Effector CD8-positive, alpha-beta T cell (primary cell): Measurements from ENCODE around the gene WIZ.
"Not testable (repeated sequence)": the region's sequence is repeated elsewhere in the genome, so short reads cannot be mapped to it uniquely, and the experiment has no call there.

Experiments used
- DNase-seq: peaks from one replicate; lab custom pipeline; 2025; lab: John Stamatoyannopoulos, UW

Gene WIZ

DNA sequence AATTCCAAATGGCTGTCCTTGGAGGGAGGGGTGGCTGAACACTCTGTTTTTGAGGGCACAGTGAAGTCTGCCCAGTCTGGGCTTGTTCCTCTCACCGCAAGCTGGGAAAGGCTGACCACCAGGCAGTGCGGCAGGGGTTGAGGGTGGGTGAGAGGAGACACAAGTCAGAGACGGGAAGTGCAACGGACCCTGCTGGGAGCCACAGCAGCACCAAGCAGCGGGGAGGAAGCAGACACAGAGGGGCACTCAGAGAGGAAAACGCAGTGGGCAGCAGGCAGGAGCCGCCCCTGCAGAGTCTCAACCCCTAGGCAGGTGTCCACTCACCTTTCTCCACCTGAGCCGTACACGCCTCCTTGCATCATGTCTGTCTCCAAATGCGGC is 46.6 kb downstream of the WIZ start:
- no peak for DNase-seq

DNA sequence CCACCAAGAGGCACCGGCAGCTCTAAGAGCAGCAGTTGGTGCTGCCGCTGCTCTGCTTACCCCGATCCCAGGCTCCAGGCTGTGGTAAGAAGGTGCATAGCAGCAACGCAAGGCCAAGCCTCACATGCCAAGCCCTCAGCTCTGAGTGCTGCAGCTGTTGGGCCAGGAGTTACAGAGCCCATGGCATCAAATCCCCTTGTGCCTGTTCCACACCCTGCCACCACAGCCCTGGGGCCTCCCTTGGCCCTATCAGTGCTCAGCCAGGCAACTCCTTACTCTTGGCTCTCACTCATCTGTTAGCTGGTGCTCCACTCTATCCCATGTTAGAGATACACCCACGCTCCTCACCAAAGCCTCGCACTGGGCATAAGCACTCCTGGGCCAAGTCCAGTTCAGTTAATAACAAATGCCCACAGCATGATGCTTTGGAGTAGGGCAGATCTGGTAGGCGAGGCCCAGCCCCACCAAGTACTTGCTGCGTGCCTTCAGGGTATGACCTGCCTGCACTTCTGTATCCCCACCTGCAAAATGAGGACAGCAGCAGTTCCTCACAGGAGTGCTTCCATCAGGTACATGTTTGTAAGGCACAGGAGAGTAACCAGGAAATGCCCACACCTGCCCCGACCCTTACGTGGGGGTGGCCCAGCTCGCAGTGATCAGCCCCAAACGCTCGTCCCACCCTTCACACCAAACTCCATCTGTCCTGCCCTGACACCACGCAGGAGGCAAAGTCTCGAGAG is 47.2 kb downstream of the WIZ start:
- no peak for DNase-seq

DNA sequence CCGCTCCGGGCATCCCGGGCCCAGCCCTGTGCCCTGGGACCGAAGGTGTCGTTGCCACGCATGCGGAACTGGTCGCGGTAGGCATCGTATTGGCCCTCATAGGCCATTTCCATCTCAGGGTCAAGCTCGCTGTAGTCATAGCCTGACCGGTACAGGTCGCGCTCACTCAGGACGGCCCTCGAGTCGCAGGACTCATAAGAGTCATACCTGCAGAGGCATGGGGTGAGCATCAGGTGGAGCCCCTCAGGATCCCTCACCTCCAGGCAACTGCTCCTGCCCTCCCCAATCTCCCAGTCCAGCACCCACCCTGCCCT is 48.4 kb downstream of the WIZ start:
- no peak for DNase-seq

DNA sequence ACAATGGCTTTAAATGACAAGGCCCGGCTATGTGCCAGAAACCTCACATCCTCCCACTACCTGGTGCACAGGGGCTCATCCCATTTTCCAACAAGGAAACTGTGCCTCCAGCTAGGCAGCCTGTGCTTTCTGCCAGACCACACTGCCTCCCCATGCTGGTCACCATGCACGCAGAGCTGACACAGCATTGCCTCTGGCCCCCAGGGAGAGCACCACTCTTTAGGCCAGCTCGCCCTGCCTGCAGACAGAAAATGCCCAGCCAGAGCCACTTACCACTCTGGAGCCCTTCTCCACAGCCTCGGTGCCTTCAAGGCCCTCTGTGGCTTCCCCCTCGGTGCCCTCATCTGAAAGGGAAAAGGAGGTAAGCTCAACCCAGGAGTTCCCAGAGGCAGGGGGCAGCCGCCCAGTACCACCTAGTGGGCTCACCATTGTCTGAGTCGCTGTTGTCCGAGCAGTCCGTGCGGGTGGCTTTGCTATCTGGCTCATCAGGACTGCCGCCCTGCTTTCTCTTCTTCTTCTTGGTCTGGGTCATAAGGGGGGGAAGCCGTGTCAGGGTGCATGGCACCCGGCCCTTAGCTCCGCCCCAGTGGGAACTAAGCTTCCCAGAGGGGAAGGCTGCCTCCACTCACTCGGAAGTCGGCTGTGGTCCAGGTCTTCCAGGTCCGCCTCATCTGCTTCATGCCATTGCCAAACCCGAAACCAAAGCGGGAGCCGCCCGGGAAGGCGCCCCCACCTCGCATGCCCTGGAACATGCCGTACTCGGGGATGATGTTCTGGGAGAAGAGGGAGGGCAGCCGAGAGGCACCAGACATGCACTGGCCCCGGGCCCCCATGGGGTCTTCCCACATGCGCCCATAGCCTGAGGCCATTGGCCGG is 49.0 kb downstream of the WIZ start:
- DNase-seq: no peak

DNA sequence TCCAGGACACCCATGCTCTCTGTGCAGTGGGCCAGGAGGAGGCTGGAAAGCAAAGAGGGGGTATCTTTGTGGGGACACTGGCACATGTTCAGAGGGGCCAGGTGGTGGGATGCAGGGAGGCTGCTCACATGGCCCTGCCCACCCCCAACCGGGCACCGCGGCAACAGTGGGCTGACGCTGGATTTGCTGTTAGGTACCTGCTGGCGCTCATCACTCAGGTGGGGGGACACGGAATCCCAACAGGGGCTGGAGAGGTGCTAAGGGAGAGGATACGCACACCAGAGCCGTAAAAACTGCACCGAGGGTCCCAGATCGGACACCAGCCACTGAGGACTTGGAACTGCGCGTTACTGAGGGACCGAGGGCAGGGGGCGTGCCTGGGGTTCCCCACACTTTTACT is 50.1 kb downstream of the WIZ start:
- DNase-seq: no peak

DNA sequence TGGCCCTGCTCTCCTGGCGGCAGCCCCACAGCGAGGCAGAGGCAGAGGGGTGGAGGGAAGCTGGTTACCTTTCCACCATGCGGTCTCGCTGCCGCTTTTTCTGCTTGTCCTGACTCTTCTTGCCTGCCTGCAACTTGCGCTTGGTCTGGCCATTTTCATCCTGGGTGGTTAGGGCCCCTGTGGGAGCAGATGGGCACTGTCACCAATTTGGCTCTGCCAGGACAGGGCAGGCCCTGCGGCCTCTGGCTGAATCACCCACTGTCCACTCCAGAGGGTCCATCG is 50.6 kb downstream of the WIZ start:
- DNase-seq: no peak

DNA sequence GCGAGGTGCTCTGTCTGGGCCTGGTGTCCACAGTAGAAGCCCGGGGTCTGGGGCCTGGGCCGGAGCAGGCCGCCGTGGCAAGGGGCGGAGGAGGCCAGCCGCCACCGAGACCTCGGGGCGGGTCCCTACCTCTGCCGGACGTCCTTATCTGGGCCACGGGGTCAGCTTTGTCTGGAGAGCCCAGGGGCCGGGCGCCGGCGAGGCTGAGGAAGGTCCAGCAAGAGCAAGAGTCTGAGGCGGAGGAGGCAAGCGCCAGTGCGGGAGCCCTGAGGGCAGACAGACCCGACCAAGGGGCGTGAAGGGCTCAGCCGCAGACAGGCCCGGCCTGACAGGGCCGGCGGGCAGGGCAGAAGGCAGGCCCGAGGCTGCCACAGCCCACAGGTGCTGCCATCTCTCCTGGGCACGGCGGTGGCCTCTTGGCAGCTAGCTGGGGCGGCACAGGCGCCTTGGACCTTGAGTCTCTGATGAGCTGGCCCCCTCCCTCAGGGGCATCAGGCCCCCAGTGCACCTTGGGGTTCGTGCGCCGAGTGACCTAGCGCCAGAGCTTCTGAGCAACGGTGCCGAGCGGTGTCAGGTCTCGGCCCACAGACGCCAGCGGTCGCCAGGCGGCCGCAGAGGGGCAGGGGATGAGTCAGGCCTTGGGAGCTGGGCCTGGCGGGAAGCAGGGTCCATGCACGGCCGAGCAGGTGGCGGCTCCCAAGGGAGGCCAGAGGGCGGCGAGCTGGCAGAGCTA is 51.1 kb downstream of the WIZ start:
- DNase-seq: no peak

DNA sequence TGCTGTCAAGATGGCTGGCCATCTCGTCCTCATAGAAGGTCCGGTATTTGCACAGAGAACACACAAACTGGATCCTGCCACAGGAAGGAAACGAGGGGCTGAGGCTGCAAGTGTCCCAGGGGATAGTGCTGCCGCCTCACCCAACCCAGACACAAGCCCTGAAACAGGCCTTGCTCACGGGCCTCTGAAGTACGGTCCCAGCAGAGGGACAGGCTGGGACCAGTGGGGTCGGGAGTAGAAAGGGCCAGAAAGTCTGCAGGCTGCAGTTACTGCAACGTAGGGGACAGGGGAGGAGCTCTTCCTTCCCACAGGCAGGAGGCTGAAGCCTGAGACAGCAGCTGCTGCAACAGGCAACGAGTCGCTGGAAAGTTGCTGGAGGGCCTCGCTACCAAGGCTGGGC is 52.0 kb downstream of the WIZ start:
- no peak for DNase-seq

DNA sequence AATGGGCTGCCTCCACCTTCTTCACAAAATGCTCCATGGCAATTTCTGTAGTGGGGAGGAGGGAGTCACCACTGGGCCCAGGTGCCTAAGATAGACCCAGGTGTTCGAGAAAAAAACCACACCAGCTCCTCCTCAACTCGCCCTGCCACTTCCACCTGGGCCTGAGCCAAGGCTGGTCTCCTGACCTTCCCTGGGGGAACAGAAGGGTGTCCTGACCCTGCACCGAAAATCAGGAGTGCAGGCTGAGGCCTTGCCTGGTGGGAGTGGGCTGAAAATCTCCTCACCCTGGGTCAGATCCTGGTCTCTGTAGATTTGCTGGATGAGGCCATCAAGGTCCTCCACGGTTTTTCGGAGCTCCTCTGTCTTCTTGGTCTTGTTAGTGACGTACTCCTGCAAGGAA is 52.5 kb downstream of the WIZ start:
- no peak for DNase-seq

DNA sequence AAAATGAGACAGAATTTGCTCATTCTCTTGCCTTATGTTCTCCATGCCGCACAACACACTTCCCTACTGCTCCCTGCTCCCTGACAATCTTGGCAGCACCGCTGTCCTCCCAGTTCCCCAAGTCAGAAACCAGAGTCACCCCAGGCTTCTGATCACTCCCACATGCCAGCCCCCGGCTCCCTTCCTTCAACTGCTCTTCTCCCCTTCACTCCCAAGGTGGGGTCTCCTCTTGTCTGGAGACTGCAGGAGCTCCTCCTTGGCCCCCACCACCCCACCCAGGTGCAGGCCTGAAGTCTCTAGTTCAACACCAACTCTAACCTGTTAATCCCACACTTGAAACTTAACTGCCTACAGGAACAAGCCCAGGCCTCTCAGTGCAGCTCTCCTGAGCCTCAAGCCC is 53.3 kb downstream of the WIZ start:
- no peak for DNase-seq

DNA sequence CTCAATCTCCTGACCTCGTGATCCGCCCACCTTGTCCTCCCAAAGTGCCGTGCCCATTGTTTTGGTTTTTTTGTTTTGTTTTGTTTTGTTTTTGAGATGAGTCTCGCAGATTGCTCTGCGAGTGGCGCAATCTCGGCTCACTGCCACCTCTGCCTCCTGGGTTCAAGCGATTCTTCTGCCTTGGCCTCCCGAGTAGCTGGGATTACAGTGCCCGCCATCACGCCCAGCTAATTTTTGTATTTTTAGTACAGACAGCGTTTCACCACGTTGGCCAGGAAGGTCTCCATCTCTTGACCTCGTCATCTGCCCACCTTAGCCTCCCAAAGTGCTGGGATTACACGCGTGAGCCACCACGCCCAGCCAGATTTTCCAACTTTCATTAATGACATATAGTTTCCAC is 54.5 kb downstream of the WIZ start:
- DNase-seq: not testable (repeated sequence)

DNA sequence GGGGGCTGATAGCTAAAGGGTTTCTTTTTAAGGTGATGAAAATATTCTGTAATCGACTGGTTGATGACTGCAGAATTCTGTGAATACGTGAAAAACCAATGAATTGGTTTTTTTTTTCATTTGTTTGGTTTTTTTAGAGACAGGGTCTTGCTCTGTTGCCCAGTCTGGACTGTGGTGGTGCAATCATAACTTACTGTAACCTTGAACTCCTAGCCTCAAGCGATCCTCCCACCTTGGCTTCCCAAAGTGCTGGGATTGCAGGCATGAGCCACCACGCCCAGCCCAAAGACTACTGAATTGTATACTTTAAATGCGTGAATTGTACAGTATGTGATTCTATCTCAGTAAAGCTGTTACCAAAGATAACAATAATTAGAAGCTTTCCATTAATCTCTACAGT is 55.3 kb downstream of the WIZ start:
- no peak for DNase-seq

DNA sequence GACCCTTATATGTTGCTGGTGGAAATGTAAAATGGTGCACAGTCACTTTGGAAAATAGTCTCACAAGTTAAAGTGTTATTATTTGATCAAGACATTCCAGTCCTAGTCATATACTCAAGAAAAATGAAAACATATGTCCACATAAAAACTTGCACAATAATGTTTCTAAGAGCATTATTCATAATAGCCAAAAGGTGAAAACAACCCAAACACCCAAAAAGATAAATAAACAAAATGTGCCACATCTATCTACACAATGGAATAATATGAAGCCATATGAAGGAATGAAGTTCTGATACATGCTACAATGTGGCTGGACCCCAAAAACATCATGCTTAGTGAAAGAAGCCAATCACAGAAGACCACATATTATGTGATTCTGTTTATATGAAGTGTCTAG is 55.8 kb downstream of the WIZ start:
- no peak for DNase-seq

DNA sequence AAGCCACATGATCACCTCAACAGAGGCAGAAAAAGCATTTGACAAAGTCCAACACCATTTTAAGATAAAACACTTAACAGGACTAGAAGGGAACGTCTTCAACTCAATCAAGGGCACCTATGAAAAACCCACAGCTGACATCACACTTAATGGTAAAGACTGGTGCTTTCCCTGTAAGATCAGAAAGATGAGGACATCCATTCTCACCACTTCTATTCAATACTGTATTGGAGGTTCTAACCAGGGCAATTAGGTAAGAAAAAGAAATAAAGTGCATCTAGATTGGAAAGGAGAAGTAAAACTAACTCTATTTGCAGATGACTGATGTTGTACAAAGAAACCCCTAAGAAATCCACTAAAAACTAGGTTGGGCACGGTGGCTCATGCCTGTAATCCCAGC is 58.9 kb downstream of the WIZ start:
- DNase-seq: no peak

DNA sequence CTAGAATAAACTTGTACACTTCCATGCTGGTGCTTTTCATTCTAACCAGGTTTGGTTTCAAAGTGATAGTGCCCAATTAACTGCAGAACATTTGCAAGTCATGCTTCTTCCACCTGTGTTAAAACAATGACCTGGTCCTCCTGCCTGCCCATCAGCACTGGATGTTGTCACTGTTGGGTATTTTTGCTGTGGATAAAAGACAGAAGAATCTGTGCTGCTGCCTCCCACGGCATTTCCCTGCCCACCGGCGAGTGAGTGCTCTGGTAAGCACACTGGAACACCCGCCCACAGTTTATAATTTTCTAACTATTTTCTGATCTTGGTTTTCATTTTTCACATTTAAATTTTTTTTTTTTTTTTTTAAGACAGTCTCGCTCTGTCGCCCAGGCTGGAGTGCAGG is 67.9 kb downstream of the WIZ start:
- no peak for DNase-seq

DNA sequence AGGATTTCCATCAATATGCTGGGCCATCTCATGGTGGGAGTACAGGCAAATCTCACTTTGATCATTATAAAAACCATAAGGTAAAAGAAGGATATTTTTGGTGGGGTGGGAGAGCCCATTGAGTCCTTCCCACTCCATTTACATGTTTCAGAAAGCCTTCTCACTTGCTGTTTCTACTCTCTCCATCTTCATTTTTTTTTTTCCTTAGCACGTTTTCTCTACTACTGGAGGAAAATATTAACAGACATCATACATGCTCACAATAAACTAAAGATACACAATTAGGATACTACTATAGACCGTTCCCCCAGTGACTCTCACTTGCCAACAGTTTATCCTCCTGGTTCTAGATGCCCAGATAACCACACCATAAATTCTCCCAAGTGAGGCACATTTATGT is 68.3 kb downstream of the WIZ start:
- no peak for DNase-seq

DNA sequence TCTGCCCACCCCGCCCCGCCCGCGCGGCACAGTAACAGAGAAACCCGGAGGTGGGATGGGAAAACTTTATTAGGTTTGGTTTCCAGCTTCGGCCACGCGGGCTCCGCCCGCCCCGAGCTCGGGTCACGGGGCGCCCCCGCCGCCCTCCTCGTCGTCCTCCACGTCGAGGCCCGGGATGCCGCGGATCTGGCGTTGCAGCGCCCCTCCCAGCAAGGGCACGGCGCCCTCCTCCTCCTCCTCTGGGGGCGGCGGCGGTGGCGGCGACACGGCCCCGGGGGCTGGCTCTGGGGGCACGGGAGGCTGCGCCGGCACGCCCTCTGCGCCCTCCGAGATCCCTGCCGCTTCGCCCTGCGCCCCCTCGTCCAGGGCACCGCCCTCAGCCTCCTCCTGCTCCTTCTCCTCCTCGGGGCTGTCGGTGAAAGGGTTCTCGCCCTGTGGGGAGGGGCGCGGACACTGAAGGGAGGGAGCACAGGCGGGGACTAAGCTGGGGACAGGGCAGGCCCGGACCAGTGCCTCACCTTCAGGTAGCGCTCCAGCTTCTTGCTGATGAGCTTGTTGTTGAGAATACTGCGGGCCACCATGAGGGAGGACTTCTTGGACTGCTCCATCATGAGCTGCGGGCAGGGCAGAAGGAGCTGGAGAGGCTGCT is 69.6 kb downstream of the WIZ start:
- no peak for DNase-seq

DNA sequence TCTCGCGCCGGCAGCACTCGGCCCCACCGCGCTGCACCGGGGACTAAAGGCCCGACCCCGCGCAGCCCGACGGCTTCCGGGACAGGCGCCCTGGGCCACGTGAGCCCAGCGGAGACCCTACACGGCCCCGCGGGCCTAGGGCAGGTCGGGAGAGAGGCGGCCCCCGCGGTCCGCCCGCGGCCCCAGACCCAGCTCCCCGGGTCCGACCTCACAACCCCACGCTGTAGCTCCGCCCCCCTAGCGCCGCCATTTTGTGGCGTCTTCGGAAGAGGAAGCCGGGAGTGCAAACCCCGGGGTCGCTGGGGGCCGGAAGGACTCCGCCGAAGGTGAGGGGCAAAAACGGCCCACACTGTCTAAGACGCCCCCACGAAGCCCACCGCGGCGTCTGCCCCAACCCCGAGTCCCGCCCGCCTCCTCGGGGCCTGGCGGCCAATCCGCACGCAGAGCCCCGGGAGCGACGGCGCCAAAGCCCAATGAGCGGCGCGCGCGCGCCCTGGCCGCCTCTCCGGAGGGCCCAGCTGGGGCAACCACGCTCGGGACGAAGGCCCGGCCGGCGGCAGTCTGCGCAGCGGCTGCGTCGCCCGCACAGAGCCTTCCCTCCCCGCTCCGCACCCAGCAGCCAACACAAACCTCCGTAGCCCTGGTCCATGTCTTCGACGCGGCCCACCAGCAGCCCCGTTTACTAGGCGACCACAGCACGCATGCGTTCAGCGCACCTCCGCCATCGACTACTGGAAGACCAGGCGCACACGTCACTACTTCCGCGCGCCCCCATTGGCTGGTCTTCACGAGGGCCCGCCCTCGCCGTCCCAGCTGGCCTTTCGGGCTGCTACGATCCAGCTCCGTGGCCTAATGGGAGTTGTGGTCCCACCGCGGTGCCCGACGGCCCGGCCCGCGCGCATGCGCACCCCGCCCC is 70.4 kb downstream of the WIZ start, which contains the start of gene AKAP8:
Gene AKAP8, minus strand, starts transcription at position 705 of the 916 bp plus-strand sequence. Its CDS starts 56 bp downstream, at position 649.
- peak; percentile 95 for DNase-seq

DNA sequence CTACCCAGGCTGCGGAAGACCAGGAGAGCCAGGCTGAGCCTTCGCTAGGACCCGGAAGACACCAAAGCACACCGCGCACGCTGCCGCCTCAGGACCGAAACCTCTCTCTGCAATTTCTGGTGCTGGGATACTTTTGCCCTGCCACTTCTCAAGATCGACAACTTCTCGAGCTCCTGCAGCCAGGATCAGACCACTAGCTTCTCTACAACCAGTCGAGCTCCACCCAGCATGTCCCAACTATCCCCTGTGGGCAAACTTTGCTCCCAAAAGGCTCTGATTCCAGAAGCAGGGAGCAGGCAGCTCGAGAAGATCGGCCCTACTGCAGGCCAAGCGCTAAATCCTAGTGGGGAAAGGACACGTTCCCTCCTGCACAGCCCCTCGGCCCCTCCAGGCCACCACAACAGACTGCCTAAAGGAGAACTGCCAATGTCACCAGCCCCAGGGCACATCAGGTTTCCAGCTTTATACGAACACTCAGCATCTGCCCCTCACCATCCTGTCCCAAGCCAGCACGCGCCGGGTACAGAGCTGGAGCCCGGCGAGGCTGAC is 71.1 kb downstream of the WIZ start:
- DNase-seq: peak; percentile 18

DNA sequence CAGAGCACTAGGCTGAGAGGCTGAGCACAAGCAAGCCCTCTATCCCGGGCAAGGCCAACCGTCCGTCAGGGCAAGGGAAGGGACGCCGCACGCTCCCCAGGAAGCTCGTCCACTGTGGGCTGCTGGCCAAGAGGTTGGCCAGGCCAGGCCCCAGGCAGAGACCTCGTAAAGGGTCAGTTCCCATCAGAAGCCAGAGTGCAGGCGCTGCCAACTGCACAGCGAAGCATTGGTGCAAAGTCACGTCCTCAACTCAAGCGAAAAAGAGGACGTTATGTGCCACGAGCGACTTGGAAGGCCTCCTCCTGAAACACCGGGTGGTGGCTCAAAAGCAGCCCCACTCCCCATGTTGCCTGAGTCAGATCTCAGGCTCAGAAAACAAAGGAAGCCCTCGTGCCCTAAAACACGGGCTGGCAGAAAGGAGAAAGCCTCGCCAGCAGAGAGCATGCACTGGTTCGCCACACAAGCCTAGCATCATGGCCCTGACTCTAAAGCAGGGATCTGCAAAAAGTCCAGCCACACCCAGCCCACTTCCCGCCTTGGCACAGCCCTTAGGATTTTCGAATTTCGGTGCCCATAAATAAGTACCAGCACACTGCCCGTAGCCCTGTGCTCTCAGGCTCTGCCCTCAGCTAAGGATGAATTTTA is 74.8 kb downstream of the WIZ start:
- DNase-seq: no peak
